Epithelial cell of proximal tubule (primary cell): ENCODE results near the gene RAB5IF. TPM values are rescaled to one million over a fixed set of nuclear protein-coding genes. Genes with fewer than 3 reads are reported as not detected.
A peak's percentile ranks its signal among the peaks of the same experiment; 100 is the strongest.

Experiments
- DNase-seq: peaks from one replicate; pipeline ENCODE4 v3.0.0-alpha.2; 2011; ENCODE audit warnings: low read depth
- H3K4me3 ChIP-seq: 2 replicates; pipeline ENCODE4 v1.5.1; 2011; ENCODE audit warnings: low read depth, mild to moderate bottlenecking, low read length
- total RNA-seq: library from RNA; depleted of rRNA; stranded (reverse); fragments of >200 nt; gene quantifications from 2 replicates; pipeline ENCODE4 v1.2.3, GENCODE V29; 2015
- TF ChIP-seq, protein P1 (sequence below): conservative IDR thresholded peaks from 2 replicates; pipeline ENCODE4 v1.5.1; 2012; ENCODE audit warnings: low read depth, mild to moderate bottlenecking, low read length

RAB5IF gene
- total RNA-seq, 1 donor from 2014 or later = 142 TPM

DNA sequence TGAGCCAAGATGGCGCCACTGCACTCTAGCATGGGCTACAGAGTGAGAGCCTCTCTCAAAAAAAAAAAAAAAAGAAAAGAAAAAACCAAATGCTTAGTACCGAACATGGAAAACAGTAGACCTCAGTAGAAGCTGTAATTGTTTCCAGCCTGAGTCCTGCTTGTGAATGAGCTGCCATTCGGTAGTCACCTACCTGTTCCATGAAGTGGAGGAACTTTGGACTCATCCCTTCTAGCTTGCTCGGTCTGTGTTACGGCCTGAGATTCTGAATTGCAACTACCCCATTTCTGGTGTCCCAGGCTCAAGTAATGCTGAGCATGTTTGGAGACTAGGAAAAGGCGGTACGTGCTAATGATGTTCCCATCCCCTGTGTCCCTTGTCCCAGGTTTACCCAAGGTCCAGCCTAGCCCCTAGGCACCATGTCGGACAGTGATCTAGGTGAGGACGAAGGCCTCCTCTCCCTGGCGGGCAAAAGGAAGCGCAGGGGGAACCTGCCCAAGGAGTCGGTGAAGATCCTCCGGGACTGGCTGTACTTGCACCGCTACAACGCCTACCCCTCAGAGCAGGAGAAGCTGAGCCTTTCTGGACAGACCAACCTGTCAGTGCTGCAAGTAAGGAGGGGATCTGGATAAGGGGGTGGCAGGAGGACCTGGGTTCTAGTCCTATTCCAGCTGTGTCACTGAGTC is 27.1 kb upstream of the RAB5IF start:
- TF ChIP-seq, protein P1, sequence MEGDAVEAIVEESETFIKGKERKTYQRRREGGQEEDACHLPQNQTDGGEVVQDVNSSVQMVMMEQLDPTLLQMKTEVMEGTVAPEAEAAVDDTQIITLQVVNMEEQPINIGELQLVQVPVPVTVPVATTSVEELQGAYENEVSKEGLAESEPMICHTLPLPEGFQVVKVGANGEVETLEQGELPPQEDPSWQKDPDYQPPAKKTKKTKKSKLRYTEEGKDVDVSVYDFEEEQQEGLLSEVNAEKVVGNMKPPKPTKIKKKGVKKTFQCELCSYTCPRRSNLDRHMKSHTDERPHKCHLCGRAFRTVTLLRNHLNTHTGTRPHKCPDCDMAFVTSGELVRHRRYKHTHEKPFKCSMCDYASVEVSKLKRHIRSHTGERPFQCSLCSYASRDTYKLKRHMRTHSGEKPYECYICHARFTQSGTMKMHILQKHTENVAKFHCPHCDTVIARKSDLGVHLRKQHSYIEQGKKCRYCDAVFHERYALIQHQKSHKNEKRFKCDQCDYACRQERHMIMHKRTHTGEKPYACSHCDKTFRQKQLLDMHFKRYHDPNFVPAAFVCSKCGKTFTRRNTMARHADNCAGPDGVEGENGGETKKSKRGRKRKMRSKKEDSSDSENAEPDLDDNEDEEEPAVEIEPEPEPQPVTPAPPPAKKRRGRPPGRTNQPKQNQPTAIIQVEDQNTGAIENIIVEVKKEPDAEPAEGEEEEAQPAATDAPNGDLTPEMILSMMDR = no peak
- H3K4me3 ChIP-seq = no peak overlapping the region
- DNase-seq = no peak

DNA sequence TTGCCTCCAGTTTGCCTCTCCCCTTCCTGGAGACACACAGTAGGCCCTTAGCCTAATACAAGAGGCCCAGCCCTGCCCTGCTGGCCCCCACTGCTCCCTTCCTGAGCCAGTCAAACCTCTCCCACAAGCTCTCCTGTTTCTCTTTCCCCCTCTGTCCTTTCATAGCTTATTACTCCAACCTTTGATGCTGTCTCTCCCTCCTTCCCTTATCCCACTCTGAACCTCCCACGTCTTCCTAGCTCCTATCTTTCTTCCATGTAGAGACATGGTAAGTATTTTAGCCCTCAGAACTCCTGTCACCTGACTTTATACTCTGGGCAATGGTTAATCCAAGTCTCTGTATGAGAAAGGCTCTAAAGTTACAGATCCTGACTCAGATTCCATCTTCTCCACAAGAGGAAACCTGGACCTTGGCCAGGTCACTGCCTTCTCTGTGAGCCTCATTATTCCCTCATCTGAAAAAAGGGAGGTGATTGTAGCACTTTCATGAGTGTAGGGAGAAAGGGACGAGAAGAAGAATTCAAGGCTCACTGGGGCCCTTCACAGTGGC is 25.5 kb upstream of the RAB5IF start:
- H3K4me3 ChIP-seq = no peak overlapping the region
- TF ChIP-seq, protein P1 = no peak
- peak; percentile 75 for DNase-seq

DNA sequence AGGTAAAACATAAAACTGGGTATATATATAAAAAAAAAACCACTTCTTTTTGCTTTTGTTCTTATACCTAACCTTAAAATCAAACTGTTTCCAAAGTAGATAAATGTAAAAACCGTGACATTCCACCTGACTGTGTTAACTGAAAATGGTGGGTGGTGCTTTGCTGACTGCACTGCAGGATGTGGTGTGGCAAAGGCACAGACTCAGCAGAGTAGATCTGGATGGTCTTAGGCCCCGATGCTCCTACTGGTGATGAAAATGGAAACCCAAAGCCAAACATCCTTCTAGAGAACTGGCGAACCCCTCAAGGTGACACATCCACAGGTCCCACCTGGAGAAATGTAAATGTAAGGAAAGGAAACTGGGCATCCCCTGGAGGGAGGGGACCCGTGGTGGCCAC is 23.3 kb upstream of the RAB5IF start:
- TF ChIP-seq, protein P1 = no peak
- no peak overlapping the region for H3K4me3 ChIP-seq
- no peak for DNase-seq

DNA sequence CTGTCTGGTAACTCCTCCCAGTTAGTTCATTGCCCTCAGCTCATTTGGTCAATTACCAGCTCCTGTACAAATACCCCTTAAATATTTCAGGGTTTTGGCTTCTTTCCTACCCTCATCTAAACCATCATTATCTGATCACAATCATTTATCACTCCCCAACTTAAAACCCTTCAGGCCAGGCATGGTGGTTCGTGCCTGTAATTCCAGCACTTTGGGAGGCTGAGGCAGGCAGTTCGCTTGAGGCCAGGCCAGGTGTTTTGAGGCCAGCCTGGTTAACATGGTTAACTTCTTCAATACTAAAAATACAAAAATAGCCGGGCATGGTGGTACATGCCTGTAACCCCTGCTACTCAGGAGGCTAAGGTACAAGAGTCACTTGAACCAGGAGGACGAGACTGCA is 22.8 kb upstream of the RAB5IF start:
- TF ChIP-seq, protein P1 = no peak
- DNase-seq = no peak
- no peak overlapping the region for H3K4me3 ChIP-seq

DNA sequence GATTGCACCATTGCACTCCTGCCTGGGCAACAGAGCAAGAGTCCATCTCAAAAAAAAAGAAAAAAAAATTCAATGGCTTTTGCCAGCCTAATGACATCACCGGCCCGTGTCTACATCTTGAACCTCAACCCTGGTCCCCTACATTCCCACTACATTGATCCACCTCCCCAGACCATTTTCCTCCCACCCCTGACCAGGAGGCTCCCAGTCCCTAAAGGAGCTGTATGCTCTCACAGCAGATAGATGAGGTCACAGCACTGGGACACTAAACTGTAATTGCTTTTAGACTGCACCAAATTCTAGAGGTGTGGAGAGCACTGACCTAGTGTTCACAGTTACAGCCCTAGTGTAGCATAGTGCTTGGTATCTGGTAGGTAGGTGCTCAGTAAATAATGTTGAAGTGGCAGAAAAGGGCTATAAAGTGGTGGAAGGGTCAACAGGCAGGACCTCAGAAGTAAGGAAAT is 21.5 kb upstream of the RAB5IF start:
- no peak overlapping the region for H3K4me3 ChIP-seq
- TF ChIP-seq, protein P1 = no peak
- no peak for DNase-seq

DNA sequence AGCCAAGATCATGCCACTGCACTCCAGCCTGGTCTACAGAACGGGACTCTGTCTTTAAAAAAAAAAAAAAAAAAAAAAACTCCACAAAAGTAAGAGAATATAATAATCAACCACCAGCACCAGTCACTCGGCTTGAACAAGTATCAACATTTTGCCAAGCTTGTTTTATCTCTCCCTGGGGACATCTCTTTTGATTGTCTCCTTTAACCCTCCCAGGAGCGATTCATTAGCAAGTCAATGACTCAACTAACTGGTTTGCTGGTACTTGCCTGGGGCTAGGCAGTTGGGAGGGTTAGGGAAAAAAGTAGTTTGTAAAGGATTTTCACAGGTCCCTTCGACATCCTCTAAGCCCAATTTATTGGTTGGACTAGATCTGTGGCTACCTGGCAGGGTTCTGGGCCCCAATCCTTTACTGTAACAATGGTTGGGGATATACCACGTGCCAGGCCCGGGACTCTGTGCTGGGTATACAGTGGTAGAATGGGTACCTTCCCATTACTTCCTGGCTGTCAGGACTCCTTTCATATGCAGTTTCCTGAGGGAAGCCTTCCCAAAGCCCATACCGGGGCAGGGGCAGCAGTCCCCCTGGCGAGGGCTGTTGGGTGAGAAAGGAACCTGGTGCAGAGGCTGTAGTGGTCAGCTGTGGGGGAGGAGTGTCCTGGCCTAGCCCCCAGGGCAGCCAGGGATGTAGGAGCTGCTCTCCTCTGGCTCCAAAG is 20.0 kb upstream of the RAB5IF start:
- DNase-seq = no peak
- TF ChIP-seq, protein P1 = no peak

More for the DNA sequence above, 20.0 kb upstream of the RAB5IF start:
- H3K4me3 ChIP-seq = no peak overlapping the region
